ENCODE results near the gene PA2G4. TPM values are rescaled to one million over a fixed set of nuclear protein-coding genes. Genes with fewer than 3 reads are reported as not detected.

PA2G4 gene
- polyA plus RNA-seq, 4 donors = 63.7 to 156 (median 93.2) TPM

DNA sequence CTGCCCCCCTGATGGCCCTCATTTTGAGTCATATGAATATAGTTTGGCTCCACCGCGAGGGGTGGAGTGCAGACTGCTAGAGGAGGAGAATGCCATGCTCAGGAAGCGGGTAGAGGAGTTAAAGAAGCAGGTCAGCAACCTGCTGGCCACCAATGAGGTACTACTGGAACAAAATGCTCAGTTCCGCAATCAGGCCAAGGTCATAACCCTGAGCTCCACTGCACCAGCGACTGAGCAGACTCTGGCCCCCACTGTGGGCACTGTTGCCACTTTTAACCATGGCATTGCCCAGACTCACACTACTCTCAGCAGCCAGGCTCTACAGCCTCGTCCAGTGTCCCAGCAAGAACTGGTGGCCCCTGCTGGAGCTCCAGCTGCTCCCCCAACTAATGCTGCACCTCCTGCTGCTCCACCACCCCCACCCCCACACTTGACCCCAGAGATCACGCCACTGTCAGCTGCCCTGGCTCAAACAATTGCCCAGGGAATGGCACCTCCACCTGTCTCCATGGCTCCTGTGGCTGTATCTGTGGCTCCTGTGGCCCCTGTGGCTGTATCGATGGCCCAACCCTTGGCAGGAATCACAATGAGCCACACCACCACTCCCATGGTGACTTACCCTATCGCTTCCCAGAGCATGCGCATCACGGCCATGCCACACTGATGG lies 17.0 kb downstream of the PA2G4 start:
- no peak for FAIRE-seq
- Histone ChIP-seq H3K4me1 (ENCODE audit: control insufficient read depth in 3 of 3, insufficient read depth in 2 of 3, low read depth in 1 of 3, low read length in 2 of 3) (peaks cover 0 to 22% (median 5%) of the 10 kb centered on the region in 3 donors), H3K27ac (ENCODE audit: low read depth in 1 of 3, low read length in 2 of 3) (no peak overlapping the region), H3K4me3 (ENCODE audit: low read depth in 1 of 3, low read length in 3 of 3) (no peak overlapping the region), H3K27me3 (ENCODE audit: control insufficient read depth in 3 of 3, insufficient read depth in 3 of 3, low read length in 3 of 3) (no peaks in the 10 kb centered on the region), H3K9me3 (ENCODE audit: control insufficient read depth in 2 of 2, insufficient read depth in 1 of 2, low read depth in 1 of 2, low read length in 1 of 2) (no peaks in the 10 kb centered on the region), H3K36me3 (ENCODE audit: control insufficient read depth in 3 of 3, insufficient read depth in 2 of 3, low read depth in 1 of 3, low read length in 3 of 3) (peaks cover 0 to 29% (median 5%) of the 10 kb centered on the region in 3 donors)
- 87 to 92% (median 92%) methylated on average over 11 of the region's 11 CpGs for WGBS, 3 donors
- DNase-seq = no peak

DNA sequence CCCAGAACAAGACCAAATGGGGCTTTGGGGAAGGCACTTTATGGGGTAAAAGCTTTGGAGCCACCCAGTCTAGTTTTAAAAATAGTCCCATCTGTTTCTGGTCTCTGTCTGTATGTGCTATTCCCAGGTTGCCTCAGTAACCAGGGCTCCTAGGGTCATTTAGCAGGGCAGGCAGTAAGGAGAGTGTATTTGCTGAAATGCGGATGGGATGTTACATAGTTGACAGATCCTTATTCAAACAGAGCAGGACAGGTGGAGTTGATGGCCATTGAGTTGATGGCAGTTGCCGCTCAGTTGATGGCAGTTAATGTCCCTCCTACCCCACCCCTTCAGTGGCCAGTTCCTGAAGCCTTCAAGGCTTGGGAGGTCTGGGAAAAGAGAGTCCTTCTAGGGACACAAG lies 18.3 kb downstream of the PA2G4 start:
- FAIRE-seq = no peak
- WGBS, 3 donors = 85 to 94% (median 88%) methylated on average over 2 of the region's 2 CpGs
- H3K4me1 ChIP-seq (ENCODE audit: control insufficient read depth in 3 of 3, insufficient read depth in 2 of 3, low read depth in 1 of 3, low read length in 2 of 3) = peaks cover 0 to 35% (median 5%) of the 10 kb centered on the region in 3 donors
- H3K27ac ChIP-seq (ENCODE audit: low read depth in 1 of 3, low read length in 2 of 3) = no peak overlapping the region
- H3K36me3 ChIP-seq (ENCODE audit: control insufficient read depth in 3 of 3, insufficient read depth in 2 of 3, low read depth in 1 of 3, low read length in 3 of 3) = peaks cover 0 to 28% (median 5%) of the 10 kb centered on the region in 3 donors
- no peak for DNase-seq
- H3K27me3 ChIP-seq (ENCODE audit: control insufficient read depth in 3 of 3, insufficient read depth in 3 of 3, low read length in 3 of 3) = no peaks in the 10 kb centered on the region
- no peak overlapping the region for H3K4me3 ChIP-seq (ENCODE audit: low read depth in 1 of 3, low read length in 3 of 3)
- no peaks in the 10 kb centered on the region for H3K9me3 ChIP-seq (ENCODE audit: control insufficient read depth in 2 of 2, insufficient read depth in 1 of 2, low read depth in 1 of 2, low read length in 1 of 2)

DNA sequence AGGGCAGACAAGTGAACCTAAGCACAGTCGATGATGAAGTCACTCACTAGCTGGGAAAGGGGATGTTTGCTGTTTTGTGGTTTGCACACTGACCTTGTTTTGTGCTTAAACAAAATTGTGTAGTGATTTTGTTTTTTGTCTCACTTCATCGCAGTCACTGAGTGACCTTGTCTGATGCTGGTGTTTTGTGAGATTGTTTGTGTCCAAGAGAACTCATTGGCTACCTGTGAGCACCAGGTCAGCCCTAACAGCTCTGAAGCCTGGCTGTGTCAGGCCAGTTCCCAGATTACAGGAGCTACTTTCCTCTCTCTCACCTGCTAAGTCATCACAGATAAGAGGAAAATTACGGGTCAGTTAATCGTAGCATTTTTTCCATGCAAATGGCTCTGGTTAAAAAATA lies 19.8 kb downstream of the PA2G4 start:
- no peaks in the 10 kb centered on the region for H3K27me3 ChIP-seq (ENCODE audit: control insufficient read depth in 3 of 3, insufficient read depth in 3 of 3, low read length in 3 of 3)
- DNase-seq (no peak), FAIRE-seq (no peak)
- 73 to 75% (median 73%) methylated on average over 4 of the region's 4 CpGs for WGBS, 3 donors
- H3K4me3 ChIP-seq (ENCODE audit: low read depth in 1 of 3, low read length in 3 of 3) = no peak overlapping the region
- no peaks in the 10 kb centered on the region for H3K9me3 ChIP-seq (ENCODE audit: control insufficient read depth in 2 of 2, insufficient read depth in 1 of 2, low read depth in 1 of 2, low read length in 1 of 2)
- no peak overlapping the region for H3K27ac ChIP-seq (ENCODE audit: low read depth in 1 of 3, low read length in 2 of 3)
- peaks cover 0 to 33% (median under 1%) of the 10 kb centered on the region in 3 donors for H3K4me1 ChIP-seq (ENCODE audit: control insufficient read depth in 3 of 3, insufficient read depth in 2 of 3, low read depth in 1 of 3, low read length in 2 of 3)
- H3K36me3 ChIP-seq (ENCODE audit: control insufficient read depth in 3 of 3, insufficient read depth in 2 of 3, low read depth in 1 of 3, low read length in 3 of 3) = peaks cover 0 to 25% (median 5%) of the 10 kb centered on the region in 3 donors

DNA sequence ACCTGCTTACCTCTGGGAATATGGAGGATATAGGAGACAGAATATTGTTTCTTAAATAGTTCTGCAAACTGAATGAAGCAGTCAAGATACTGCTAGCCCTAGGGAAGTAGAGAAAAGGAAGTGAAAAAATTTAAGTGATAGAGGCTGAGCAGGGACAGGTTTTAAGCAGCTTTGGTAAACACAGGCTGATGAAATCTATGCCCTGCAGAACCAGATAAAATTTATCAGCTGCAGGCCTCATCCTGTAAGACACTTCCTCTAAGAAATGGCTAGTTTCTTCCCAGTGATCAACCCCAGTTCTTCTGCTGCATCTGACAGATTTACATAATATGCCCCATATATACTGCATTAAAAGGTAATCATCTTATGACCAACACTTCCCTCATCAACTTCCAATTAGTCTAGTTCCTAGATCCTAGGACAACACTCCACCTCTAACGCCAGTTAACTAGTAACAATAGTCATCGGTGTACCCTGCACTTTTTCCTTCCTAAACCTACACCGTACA lies 22.4 kb downstream of the PA2G4 start:
- Histone ChIP-seq H3K9me3 (ENCODE audit: control insufficient read depth in 2 of 2, insufficient read depth in 1 of 2, low read depth in 1 of 2, low read length in 1 of 2) (no peaks in the 10 kb centered on the region), H3K27me3 (ENCODE audit: control insufficient read depth in 3 of 3, insufficient read depth in 3 of 3, low read length in 3 of 3) (no peaks in the 10 kb centered on the region), H3K27ac (ENCODE audit: low read depth in 1 of 3, low read length in 2 of 3) (peak overlapping the region; percentile 62 to 93 (median 85)), H3K36me3 (ENCODE audit: control insufficient read depth in 3 of 3, insufficient read depth in 2 of 3, low read depth in 1 of 3, low read length in 3 of 3) (peaks cover 0 to 26% (median 0%) of the 10 kb centered on the region in 3 donors), H3K4me3 (ENCODE audit: low read depth in 1 of 3, low read length in 3 of 3) (no peak overlapping the region), H3K4me1 (ENCODE audit: control insufficient read depth in 3 of 3, insufficient read depth in 2 of 3, low read depth in 1 of 3, low read length in 2 of 3) (peaks cover 0 to 32% (median 0%) of the 10 kb centered on the region in 3 donors)
- WGBS, 3 donors = 32 to 45% (median 44%) methylated on average over 3 of the region's 3 CpGs
- DNase-seq = peak in 1 of 2 donors; percentile 26
- no peak for FAIRE-seq

DNA sequence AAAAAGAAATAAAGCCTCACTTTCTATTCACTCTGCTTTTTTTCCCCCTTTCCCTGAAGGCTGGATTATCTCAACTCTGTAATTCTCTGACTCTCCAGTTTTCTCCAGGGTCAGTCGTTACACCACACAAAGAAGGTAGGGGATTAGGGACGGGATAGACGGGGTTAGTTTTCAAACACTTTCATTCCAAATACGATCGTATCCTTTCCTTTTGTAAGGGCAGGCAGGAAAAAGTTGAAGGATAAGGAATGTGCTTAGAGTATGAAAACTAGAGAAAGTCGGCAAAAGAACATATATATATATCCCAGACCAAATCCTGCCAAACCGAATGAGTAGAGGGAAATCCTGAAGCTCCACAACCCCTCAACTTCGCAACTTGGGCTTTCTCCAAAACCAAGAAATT lies 23.1 kb downstream of the PA2G4 start:
- peak overlapping the region; percentile 62 to 93 (median 83) for H3K27ac ChIP-seq (ENCODE audit: low read depth in 1 of 3, low read length in 2 of 3)
- DNase-seq (no peak), FAIRE-seq (no peak)
- H3K4me1 ChIP-seq (ENCODE audit: control insufficient read depth in 3 of 3, insufficient read depth in 2 of 3, low read depth in 1 of 3, low read length in 2 of 3) = peaks cover 0 to 32% (median 0%) of the 10 kb centered on the region in 3 donors
- 0 to 3% (median 1%) methylated on average over 8 of the region's 8 CpGs for WGBS, 3 donors
- no peaks in the 10 kb centered on the region for H3K27me3 ChIP-seq (ENCODE audit: control insufficient read depth in 3 of 3, insufficient read depth in 3 of 3, low read length in 3 of 3)
- peak overlapping the region in 2 of 3 donors; percentile 14 to 94 for H3K4me3 ChIP-seq (ENCODE audit: low read depth in 1 of 3, low read length in 3 of 3)
- no peaks in the 10 kb centered on the region for H3K9me3 ChIP-seq (ENCODE audit: control insufficient read depth in 2 of 2, insufficient read depth in 1 of 2, low read depth in 1 of 2, low read length in 1 of 2)
- peaks cover 2 to 28% (median 2%) of the 10 kb centered on the region in 3 donors for H3K36me3 ChIP-seq (ENCODE audit: control insufficient read depth in 3 of 3, insufficient read depth in 2 of 3, low read depth in 1 of 3, low read length in 3 of 3)

DNA sequence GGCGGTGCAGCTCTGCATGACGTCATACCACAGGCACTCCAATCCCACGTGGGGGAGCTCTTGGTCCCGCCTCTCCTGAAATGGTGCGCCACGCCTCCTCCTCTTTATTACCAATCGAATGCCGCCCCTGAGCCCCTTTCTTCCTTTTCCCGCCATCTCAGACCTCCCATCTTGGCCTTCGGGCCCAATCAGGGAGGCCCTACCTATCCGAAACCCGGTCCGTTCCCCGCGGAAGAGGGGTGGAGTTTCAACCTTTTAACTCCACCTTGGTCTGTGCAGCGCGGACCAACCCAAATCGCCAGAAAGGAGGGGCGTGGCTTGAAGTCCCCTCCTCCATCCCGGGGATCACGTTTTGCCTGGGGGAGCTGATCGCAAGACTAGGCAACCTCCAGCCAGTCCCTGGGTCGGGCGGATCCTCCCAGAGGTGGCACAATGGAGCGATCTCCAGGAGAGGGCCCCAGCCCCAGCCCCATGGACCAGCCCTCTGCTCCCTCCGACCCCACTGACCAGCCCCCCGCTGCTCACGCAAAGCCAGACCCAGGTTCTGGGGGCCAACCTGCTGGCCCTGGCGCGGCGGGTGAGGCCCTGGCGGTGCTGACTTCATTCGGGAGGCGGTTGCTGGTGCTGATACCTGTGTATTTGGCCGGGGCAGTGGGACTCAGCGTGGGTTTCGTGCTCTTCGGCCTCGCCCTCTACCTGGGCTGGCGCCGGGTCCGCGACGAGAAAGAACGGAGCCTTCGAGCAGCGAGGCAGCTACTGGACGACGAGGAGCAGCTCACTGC lies 23.7 kb downstream of the PA2G4 start, which contains the start of gene ESYT1:
ESYT1 (plus strand) TSS at position 380 of the 782 bp plus-strand sequence; CDS start at position 433, 53 bp downstream.
- peaks cover 0 to 32% (median 0%) of the 10 kb centered on the region in 3 donors for H3K4me1 ChIP-seq (ENCODE audit: control insufficient read depth in 3 of 3, insufficient read depth in 2 of 3, low read depth in 1 of 3, low read length in 2 of 3)

DNA sequence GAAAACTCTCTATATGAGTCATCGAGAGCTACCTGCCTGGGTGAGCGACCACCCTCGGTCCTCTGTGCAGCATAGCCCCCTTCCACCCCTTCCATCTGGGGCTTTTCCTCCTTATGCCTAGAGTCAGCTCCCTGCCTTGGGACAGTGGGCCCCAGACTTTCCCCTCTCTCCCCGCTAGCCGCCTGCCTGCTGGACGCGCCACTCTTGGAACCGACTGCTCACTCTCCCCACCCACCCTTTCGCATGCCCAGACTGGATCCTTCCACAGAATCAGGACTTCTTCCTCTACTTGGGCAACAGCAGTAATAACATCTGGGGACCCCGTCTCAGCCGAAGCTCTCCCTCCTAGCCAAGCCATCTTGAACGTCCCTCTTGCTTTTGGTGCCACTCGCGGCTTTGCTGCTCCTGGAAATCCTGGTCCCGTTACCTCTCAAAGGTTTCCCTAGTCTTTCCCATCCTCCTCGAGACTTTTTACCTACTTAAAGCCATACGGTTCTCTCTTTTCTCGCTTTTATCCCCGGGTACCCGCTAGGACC lies 24.4 kb downstream of the PA2G4 start:
- 0 to 1% (median 0%) methylated on average over 20 of the region's 20 CpGs for WGBS, 3 donors
- no peak for FAIRE-seq
- peaks cover 2 to 36% (median 6%) of the 10 kb centered on the region in 3 donors for H3K36me3 ChIP-seq (ENCODE audit: control insufficient read depth in 3 of 3, insufficient read depth in 2 of 3, low read depth in 1 of 3, low read length in 3 of 3)
- DNase-seq = no peak
- peak overlapping the region; percentile 76 to 94 (median 85) for H3K4me3 ChIP-seq (ENCODE audit: low read depth in 1 of 3, low read length in 3 of 3)
- no peaks in the 10 kb centered on the region for H3K27me3 ChIP-seq (ENCODE audit: control insufficient read depth in 3 of 3, insufficient read depth in 3 of 3, low read length in 3 of 3)
- no peaks in the 10 kb centered on the region for H3K9me3 ChIP-seq (ENCODE audit: control insufficient read depth in 2 of 2, insufficient read depth in 1 of 2, low read depth in 1 of 2, low read length in 1 of 2)
- peaks cover 0 to 32% (median 0%) of the 10 kb centered on the region in 3 donors for H3K4me1 ChIP-seq (ENCODE audit: control insufficient read depth in 3 of 3, insufficient read depth in 2 of 3, low read depth in 1 of 3, low read length in 2 of 3)
- H3K27ac ChIP-seq (ENCODE audit: low read depth in 1 of 3, low read length in 2 of 3) = peak overlapping the region; percentile 71 to 93 (median 79)

More for the DNA sequence above, 23.7 kb downstream of the PA2G4 start, which contains the start of gene ESYT1:
- H3K9me3 ChIP-seq (ENCODE audit: control insufficient read depth in 2 of 2, insufficient read depth in 1 of 2, low read depth in 1 of 2, low read length in 1 of 2) = no peaks in the 10 kb centered on the region
- H3K27me3 ChIP-seq (ENCODE audit: control insufficient read depth in 3 of 3, insufficient read depth in 3 of 3, low read length in 3 of 3) = no peaks in the 10 kb centered on the region
- H3K36me3 ChIP-seq (ENCODE audit: control insufficient read depth in 3 of 3, insufficient read depth in 2 of 3, low read depth in 1 of 3, low read length in 3 of 3) = peaks cover 2 to 30% (median 4%) of the 10 kb centered on the region in 3 donors
- peak within 1 kb of the TSS; percentile 76 to 94 (median 85) for H3K4me3 ChIP-seq (ENCODE audit: low read depth in 1 of 3, low read length in 3 of 3)
- FAIRE-seq (peak; percentile 61), DNase-seq (peak; percentile 99 to 100)
- WGBS, 3 donors = 0 to 1% (median 0%) methylated on average over 46 to 49 of the region's 49 CpGs
- H3K27ac ChIP-seq (ENCODE audit: low read depth in 1 of 3, low read length in 2 of 3) = peak within 1 kb of the TSS; percentile 71 to 93 (median 83)
